K562 (cell line): Measurements from ENCODE around the gene THSD8. TPM values are rescaled to one million over a fixed set of nuclear protein-coding genes. Genes with fewer than 3 reads are reported as not detected.

ENCODE experiments used
- BCL6 ChIP-seq: fragments of 250-450 bp; sonication (Bioruptor Pico); IDR thresholded peaks from 2 replicates; pipeline ENCODE4 v1.4.0; 2020
- EP300 ChIP-seq: IDR thresholded peaks from 2 replicates; pipeline ENCODE4 v1.6.1; 2012; ENCODE audit warnings: low read length, improper control_type of control experiment
- FOXM1 ChIP-seq, 2 experiments: fragments of 450-650 bp in 1 of 2; sonication (generic) in 1 of 2; formaldehyde crosslinking in 1 of 2; IDR thresholded peaks; 2 replicates each; pipeline versions ENCODE4 v1.6.1 to v1.9.0; 2017 to 2022; ENCODE audit warnings: low read depth in 2 of 2, mild to moderate bottlenecking in 2 of 2, missing genetic modification reagents in 1 of 2, moderate library complexity in 1 of 2
- HCFC1 ChIP-seq: IDR thresholded peaks from 2 replicates; pipeline ENCODE4 v1.6.1; 2012; ENCODE audit warnings: low read depth, low read length, improper control_type of control experiment
- KLF13 ChIP-seq: fragments of 450-650 bp; IDR thresholded peaks from 2 replicates; pipeline ENCODE4 v1.6.1; 2016; ENCODE audit warnings: missing genetic modification characterization, low read depth, mild to moderate bottlenecking, missing compliant biosample characterization, moderate library complexity, borderline replicate concordance
- LEF1 ChIP-seq: fragments of 450-650 bp; IDR thresholded peaks from 2 replicates; pipeline ENCODE4 v1.6.1; 2016; ENCODE audit warnings: mild to moderate bottlenecking
- NCOA1 ChIP-seq: fragments of 450-650 bp; IDR thresholded peaks from 2 replicates; pipeline ENCODE4 v1.6.1; 2016; ENCODE audit warnings: low read depth
- NFATC3 ChIP-seq: fragments of 450-650 bp; IDR thresholded peaks from 2 replicates; pipeline ENCODE4 v1.6.1; 2017; ENCODE audit warnings: mild to moderate bottlenecking
- NFIX ChIP-seq: fragments of 250-450 bp; sonication (Bioruptor Pico); IDR thresholded peaks from 2 replicates; pipeline ENCODE4 v1.4.0; 2020; ENCODE audit warnings: low read depth, mild to moderate bottlenecking, moderate library complexity
- RBM14 ChIP-seq: fragments of 200-400 bp; formaldehyde crosslinking; IDR thresholded peaks from 2 replicates; pipeline ENCODE4 v1.6.1; 2018; ENCODE audit warnings: low read depth, mild to moderate bottlenecking, low read length, moderate library complexity, borderline replicate concordance; ENCODE audit not compliant: insufficient read depth
- RCOR1 ChIP-seq, 2 experiments: IDR thresholded peaks; 2 replicates each; pipeline ENCODE4 v1.6.1; 2012; ENCODE audit warnings: low read depth in 2 of 2, low read length in 2 of 2, borderline replicate concordance in 1 of 2, improper control_type of control experiment in 1 of 2
- SAFB ChIP-seq: fragments of 200-400 bp; formaldehyde crosslinking; IDR thresholded peaks from 2 replicates; pipeline ENCODE4 v1.6.1; 2017; ENCODE audit warnings: low read depth, low read length, borderline replicate concordance
- ZBTB40 ChIP-seq, 2 experiments: fragments of 450-650 bp in 1 of 2; sonication (generic) in 1 of 2; formaldehyde crosslinking in 1 of 2; IDR thresholded peaks; 2 replicates each; pipeline versions ENCODE4 v1.7.1 to v1.9.0; 2016 to 2022; ENCODE audit warnings: inconsistent platforms in 1 of 2, mild to moderate bottlenecking in 1 of 2, missing genetic modification reagents in 1 of 2
- ZNF232 ChIP-seq: sonication (generic); formaldehyde crosslinking; IDR thresholded peaks from 2 replicates; pipeline ENCODE4 v1.8.0; 2022; ENCODE audit warnings: mild to moderate bottlenecking, missing genetic modification reagents
- ZNF239 ChIP-seq: fragments of 250-450 bp; sonication (Bioruptor Pico); IDR thresholded peaks from 2 replicates; pipeline ENCODE4 v1.4.0; 2020; ENCODE audit warnings: mild to moderate bottlenecking
- ZNF696 ChIP-seq: fragments of 250-450 bp; sonication (Bioruptor Pico); conservative IDR thresholded peaks from 2 replicates; pipeline ENCODE4 v1.4.0; 2020; ENCODE audit warnings: mild to moderate bottlenecking, moderate library complexity
- ZNF780A ChIP-seq: fragments of 250-450 bp; sonication (Bioruptor Pico); IDR thresholded peaks from 2 replicates; pipeline ENCODE4 v1.5.0; 2021; ENCODE audit warnings: mild to moderate bottlenecking
- polyA plus RNA-seq, 8 experiments: library from polyadenylated mRNA; depleted of rRNA in 4 of 8; stranded (reverse) in 5 of 8; unstranded in 3 of 8; fragments of >200 nt; fragmentation: Nextera tagmentation in 2 of 8; fragmentation: Illumina TruSeq in 1 of 8; extraction: Ambion mirVana in 2 of 8; extraction: Trizol in 1 of 8; gene quantifications; 2 replicates each; pipeline versions ENCODE4 v1.2.1 to v1.2.3, GENCODE V29; 2011 to 2014; ENCODE audit warnings: inconsistent platforms in 1 of 8, missing spikeins in 1 of 8
- total RNA-seq, 7 experiments: library from RNA; depleted of rRNA in 6 of 7; stranded (reverse); fragments of >200 nt in 6 of 7; fragmentation: Illumina TruSeq in 2 of 7; extraction: Trizol in 2 of 7; gene quantifications; 2 replicates each; pipeline versions ENCODE4 v1.2.1 to v1.2.3, GENCODE V29; 2011 to 2021; ENCODE audit warnings: low replicate concordance in 1 of 7
- TF ChIP-seq, protein P1 (sequence below): fragments of 450-650 bp; IDR thresholded peaks from 2 replicates; pipeline ENCODE4 v1.6.1; 2016

The THSD8 gene
- total and polyA plus RNA-seq, 9 of the 15 experiments (the other 6 are each of a cell fraction or from before 2014, with no cell fraction given): 8.4 to 42.4 (median 19.9) TPM; not detected in 2

DNA sequence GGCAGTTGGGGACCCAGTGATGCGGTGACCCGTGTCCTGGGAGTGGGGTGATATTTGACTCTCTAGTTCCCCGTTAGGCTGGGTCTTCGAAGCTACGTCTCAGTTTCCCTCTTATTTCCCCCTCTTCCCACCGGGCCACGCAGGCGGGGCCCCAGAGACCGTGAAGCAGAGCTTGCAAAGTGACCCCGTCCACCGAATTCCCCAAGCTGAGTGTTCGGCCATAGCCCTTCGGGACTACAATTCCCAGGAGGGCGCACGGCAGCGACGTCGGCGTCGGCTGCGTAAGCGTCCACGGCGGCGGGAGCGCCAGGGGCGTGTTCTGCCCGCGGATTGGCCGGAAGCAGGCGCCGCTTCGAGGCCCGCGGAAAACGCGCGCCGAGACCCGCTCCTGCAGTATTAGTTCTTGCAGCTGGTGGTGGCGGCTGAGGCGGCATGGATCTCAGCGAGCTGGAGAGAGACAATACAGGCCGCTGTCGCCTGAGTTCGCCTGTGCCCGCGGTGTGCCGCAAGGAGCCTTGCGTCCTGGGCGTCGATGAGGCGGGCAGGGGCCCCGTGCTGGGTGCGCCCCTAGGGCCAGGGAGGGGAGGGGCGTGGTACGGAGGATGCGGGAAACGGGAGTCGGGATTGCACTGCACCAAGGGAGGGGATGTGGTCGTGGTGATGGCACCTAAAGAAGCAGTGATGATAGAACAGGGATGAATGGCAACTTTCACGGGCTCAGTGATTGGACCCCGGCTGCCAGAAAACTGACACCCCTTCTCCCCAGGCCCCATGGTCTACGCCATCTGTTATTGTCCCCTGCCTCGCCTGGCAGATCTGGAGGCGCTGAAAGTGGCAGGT is 4.6 kb downstream of the THSD8 start, which contains the start of gene RNASEH2A (continued):
- TF ChIP-seq ZNF239 (no peak), RBM14 (no peak), FOXM1 (IDR thresholded peaks at IDR 0.05; ENCODE audit: low read depth) (no peak), FOXM1 (CRISPR knock-in tag; IDR thresholded peaks at IDR 0.05; ENCODE audit: low read depth) (no peak), KLF13 (tag) (0 out of 2 replicates have a peak, but pooled peaks have one; percentile 56), ZNF232 (CRISPR knock-in tag) (no peak), ZNF696 (CRISPR knock-in tag) (no peak), EP300 (no peak), BCL6 (CRISPR knock-in tag) (no peak), NCOA1 (0 out of 2 replicates have a peak, but pooled peaks have one; percentile 3), LEF1 (no peak), SAFB (no peak), NFIX (no peak), RCOR1 (IDR thresholded peaks at IDR 0.05; ENCODE audit: borderline replicate concordance in 1 of 2, low read depth in 2 of 2, low read length in 2 of 2) (0 out of 4 replicates have a peak, but pooled peaks of 1 of the 2 experiments have one; percentile 20), HCFC1 (peak; percentile 97), NFATC3 (no peak), ZBTB40 (IDR thresholded peaks at IDR 0.05) (peak; percentile 50; the same call in 1 of the 2 replicates), ZBTB40 (CRISPR knock-in tag; IDR thresholded peaks at IDR 0.05) (no peak), ZNF780A (CRISPR knock-in tag) (no peak)
- TF ChIP-seq, protein P1, sequence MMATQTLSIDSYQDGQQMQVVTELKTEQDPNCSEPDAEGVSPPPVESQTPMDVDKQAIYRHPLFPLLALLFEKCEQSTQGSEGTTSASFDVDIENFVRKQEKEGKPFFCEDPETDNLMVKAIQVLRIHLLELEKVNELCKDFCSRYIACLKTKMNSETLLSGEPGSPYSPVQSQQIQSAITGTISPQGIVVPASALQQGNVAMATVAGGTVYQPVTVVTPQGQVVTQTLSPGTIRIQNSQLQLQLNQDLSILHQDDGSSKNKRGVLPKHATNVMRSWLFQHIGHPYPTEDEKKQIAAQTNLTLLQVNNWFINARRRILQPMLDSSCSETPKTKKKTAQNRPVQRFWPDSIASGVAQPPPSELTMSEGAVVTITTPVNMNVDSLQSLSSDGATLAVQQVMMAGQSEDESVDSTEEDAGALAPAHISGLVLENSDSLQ: peak; percentile 71
